Body of pancreas (tissue), 4 donors: ENCODE measurements around the gene RCE1.

Experiments used
- POLR2A ChIP-seq, 3 donors: fragments of 450-650 bp; IDR thresholded peaks; one replicate each; pipeline ENCODE4 v1.6.1; 2016; ENCODE audit warnings: antibody characterized with exemption in 3 of 3, mild to moderate bottlenecking in 2 of 3
- TF ChIP-seq, protein P1 (sequence below), 7 experiments: fragments of 450-650 bp in 4 of 7; fragments of 200-600 bp in 3 of 7; sonication (generic) in 3 of 7; IDR thresholded peaks; one replicate each; pipeline ENCODE4 v1.5.1; 2016 to 2019; ENCODE audit warnings: antibody characterized with exemption in 7 of 7

DNA sequence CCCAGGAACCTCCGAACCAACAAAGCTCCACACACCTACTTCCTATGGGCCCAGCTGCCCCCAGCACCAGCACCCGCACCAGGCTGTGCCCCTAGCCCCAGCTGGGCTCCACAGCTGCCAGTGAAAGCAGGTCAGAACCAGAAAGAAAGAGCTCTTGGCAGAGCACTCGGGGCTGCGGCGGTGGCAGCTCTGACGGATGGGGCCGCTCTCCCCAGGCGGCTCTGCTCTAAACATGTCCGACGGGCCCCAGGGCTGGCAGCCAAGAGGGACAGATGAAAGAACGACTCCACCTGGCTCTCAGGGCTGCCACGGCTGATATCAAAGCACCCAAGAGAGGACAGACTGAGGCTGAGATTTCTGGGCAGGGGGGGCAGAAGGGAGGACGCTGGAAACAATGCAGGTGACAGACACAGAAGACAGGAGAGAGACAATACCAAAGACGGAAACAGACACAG, 39.3 kb downstream of the RCE1 start:
- TF ChIP-seq, protein P1, sequence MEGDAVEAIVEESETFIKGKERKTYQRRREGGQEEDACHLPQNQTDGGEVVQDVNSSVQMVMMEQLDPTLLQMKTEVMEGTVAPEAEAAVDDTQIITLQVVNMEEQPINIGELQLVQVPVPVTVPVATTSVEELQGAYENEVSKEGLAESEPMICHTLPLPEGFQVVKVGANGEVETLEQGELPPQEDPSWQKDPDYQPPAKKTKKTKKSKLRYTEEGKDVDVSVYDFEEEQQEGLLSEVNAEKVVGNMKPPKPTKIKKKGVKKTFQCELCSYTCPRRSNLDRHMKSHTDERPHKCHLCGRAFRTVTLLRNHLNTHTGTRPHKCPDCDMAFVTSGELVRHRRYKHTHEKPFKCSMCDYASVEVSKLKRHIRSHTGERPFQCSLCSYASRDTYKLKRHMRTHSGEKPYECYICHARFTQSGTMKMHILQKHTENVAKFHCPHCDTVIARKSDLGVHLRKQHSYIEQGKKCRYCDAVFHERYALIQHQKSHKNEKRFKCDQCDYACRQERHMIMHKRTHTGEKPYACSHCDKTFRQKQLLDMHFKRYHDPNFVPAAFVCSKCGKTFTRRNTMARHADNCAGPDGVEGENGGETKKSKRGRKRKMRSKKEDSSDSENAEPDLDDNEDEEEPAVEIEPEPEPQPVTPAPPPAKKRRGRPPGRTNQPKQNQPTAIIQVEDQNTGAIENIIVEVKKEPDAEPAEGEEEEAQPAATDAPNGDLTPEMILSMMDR (IDR thresholded peaks at IDR 0.05): no peak
- TF ChIP-seq POLR2A (IDR thresholded peaks at IDR 0.05): no peak
